SK-N-MC (cell line): Measurements from ENCODE around the gene WDR70.

Experiments
- EZH2 ChIP-seq: fragments of 200-600 bp; sonication (generic); IDR thresholded peaks from one replicate; pipeline ENCODE4 v1.6.1; 2017; ENCODE audit warnings: antibody characterized with exemption
- FOXP2 ChIP-seq: optimal IDR thresholded peaks from 2 replicates; pipeline ENCODE3; 2011; ENCODE audit warnings: mild to moderate bottlenecking, moderate library complexity; ENCODE audit not compliant: insufficient read depth; ENCODE audit errors: extremely low read length, control extremely low read depth
- POLR2AphosphoS5 ChIP-seq: IDR thresholded peaks from 2 replicates; pipeline ENCODE4 v1.6.1; 2012; ENCODE audit warnings: mild to moderate bottlenecking, low read depth, low read length, borderline replicate concordance

DNA sequence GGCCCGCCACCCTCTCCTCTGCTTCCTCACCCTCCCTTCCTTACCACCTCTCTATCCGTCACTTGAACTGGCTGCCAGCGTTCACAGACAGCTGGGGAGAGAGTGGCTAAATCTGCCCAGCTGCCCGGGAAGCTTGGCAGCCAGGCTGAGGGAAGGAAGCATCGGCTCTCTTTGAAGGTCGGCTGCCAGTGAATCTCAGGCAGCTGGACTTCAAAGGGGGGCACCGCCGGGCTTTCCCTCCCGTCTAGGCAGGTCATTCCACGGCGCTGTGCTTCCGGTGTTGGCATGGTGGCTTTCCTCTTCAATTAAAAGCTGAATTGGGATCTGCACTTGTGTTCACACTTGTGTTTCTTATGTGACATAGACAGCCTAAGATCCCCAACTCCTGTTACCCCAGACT lies 286.8 kb downstream of the WDR70 start:
- TF ChIP-seq POLR2AphosphoS5 = no peak
- TF ChIP-seq EZH2 = no peak
- TF ChIP-seq FOXP2 = no peak
